Right cardiac atrium (tissue), 5 donors: Measurements from ENCODE around the gene TLR5. TPM values are rescaled to one million over a fixed set of nuclear protein-coding genes. Genes with fewer than 3 reads are reported as not detected.

Source experiments
- ATAC-seq, 2 donors: fragments of 200-7000 bp; cut with Tn5 transposase; one replicate each; pipeline versions ENCODE4 v1.8.0 to v1.9.1; 2020; ENCODE audit warnings: moderate library complexity in 2 of 2, mild to moderate bottlenecking in 1 of 2
- DNase-seq, 3 donors: peaks; one replicate each; pipeline ENCODE4 v3.0.0-alpha.2; 2020
- H3K27ac ChIP-seq: one replicate; pipeline ENCODE4 v1.5.1; 2013; ENCODE audit warnings: mild to moderate bottlenecking, low read length, control low read depth, moderate library complexity
- H3K27me3 ChIP-seq: one replicate; pipeline ENCODE4 v1.6.1; 2013; ENCODE audit not compliant: control insufficient read depth, insufficient read depth
- H3K4me1 ChIP-seq: one replicate; pipeline ENCODE4 v1.6.1; 2013; ENCODE audit warnings: low read length; ENCODE audit not compliant: control insufficient read depth, insufficient read depth
- H3K4me3 ChIP-seq: one replicate; pipeline ENCODE4 v1.5.1; 2013; ENCODE audit warnings: low read length, control low read depth
- H3K9me3 ChIP-seq: one replicate; pipeline ENCODE4 v1.6.1; 2013; ENCODE audit warnings: low read length; ENCODE audit not compliant: control insufficient read depth
- WGBS: extraction: QIAGEN DNeasy Blood & Tissue Kit; methylation state at CpG from one replicate; pipeline ENCODE4 v1.1.7; 2013; 5-methylcytosine and 5-hydroxymethylcytosine counted together
- intact Hi-C, 4 donors: fragments of 100-400 bp; cut with DNase I; formaldehyde crosslinking; loops; one replicate each; pipeline versions ENCODE4 v1.11.0 to v1.14.0; 2022 to 2023
- polyA plus RNA-seq: library from polyadenylated mRNA; stranded (reverse); fragments of 200-250 nt; gene quantifications from one replicate; pipeline ENCODE4 v1.2.3, GENCODE V29; 2013
- total RNA-seq, 4 donors: library from RNA; stranded (reverse); fragmentation: NEBNext Ultra II Directional; extraction: Animal tissue kit (Norgen Biotek cat#: 25700); gene quantifications; one replicate each; pipeline ENCODE4 v1.2.1, GENCODE V29; 2021
- donor health status: healthy with polysubstance abuse.
- donor health status: DM: no; HTN: yes; CAD: no.
- donor health status: DM: no; HTN: no; CAD: no.
- donor health status: DM: no; HTN: yes; CAD: no; lungs with severe emphysema.
- donor health status: DM: yes; HTN: yes; CAD: no.

TLR5 gene
- total and polyA plus RNA-seq, 5 donors: 1.9 to 6.8 (median 5.2) TPM

DNA sequence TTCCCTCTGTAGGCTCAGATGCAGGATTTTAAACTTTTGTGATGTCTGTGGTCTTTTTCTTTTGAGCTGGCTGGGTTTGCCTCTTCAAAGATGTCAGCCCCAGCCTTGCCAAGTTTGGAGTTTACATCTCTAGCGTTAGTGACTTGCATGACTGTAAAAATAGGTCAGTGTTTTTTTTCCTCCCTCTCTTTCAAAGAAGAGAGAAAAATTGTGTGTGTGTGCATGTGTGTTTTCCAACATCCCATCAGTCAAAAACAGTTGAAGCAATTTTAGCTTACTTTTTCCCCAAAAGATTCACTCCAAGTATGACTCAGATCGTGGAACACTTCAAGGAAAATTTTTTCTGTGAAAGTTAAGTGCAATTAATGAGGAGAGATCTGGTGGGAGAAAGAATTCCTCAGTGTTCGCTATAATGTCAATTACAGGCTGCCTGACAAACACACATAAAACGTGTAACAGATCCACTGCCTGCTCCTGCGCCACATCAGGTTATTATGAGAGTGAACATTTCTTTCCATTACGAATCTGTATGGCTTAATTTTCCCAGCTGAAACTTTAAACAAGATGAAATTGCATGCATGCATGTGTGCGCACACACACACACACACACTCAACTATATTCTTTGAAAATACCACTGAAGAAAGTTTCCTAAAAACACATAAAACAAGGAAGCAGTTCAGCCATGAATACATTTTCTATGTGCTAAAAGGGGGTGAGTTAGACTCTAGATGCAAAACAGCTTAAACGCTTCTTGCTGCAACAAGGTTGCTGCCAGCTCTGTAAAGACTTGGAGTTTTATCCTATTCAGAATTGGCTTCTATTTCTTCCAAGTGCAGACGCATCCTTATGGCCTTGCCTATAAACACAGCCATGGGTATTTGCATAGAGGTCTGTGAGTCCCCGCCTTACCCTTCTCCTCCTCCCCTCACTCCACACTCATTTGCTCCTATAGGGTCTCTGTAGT is 55.5 kb downstream of the TLR5 start:
- Histone ChIP-seq H3K9me3 (no peaks in the 10 kb centered on the region), H3K27me3 (no peaks in the 10 kb centered on the region), H3K4me3 (no peak overlapping the region), H3K4me1 (no peaks in the 10 kb centered on the region), H3K27ac (no peak overlapping the region)
- ATAC-seq (no peak), DNase-seq (no peak)
- WGBS: 52% methylated on average over 10 of the region's 10 CpGs
- intact Hi-C loops: loop anchor here in 3 of 4 donors (5.0 to 10.0 kb wide), 3 partner anchors 35 to 353 kb away; partner anchors contain the start of gene FAM177B (in 1 of the 3)

DNA sequence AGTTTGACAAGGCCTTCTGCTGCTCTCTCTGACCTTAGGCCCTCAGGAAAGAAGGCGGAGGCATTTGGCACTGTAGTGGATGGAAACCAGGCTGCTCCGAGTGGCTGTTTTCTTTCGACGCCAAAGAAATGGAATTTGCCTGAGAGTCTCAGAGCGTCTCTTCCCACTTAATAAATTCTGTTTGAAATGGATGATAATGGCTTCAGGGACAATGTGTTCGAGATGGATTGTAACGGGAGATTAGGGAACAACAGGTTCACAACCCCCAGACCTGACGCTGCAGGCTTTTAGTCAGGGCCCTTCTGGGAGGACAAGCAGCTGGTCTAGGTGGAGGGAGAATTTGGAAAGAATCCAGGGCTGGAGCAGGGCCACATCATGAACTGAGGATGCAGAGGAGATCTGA is 58.6 kb downstream of the TLR5 start:
- H3K27ac ChIP-seq: no peak overlapping the region
- ATAC-seq: peak in 1 of 2 donors; percentile 25
- intact Hi-C loops: loop anchor here (5.0 to 10.0 kb wide), 3 partner anchors 292 to 350 kb away; partner anchors contain the start of gene FAM177B (in 2 of the 4)

DNA sequence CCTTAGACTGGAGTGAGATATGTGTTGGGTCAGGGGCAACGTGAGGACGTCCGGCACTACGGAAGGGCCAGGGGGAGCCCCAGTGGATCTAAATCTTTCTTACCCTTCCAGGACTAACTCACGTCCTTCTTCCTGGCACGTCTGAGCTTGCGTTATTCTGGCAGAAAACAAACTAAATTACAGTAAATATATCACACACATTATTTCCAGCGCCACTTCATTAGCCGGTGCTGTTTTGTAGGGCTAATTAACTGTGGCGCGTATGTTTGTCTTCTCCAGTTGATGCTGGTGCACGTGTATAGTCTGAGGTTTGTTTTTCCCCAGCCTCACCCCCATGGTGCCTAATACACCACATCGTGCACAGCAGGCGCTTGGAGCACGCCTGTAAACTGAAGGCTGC is 59.2 kb downstream of the TLR5 start:
- Histone ChIP-seq H3K27me3 (no peaks in the 10 kb centered on the region), H3K4me1 (no peaks in the 10 kb centered on the region), H3K9me3 (no peaks in the 10 kb centered on the region), H3K27ac (no peak overlapping the region), H3K4me3 (no peak overlapping the region)
- intact Hi-C loops: loop anchor here (5.0 to 10.0 kb wide), 3 partner anchors 292 to 349 kb away; partner anchors contain the start of gene FAM177B (in 2 of the 4)
- DNase-seq (no peak), ATAC-seq (no peak)
- WGBS: 91% methylated on average over 15 of the region's 15 CpGs

More for the DNA sequence above, 58.6 kb downstream of the TLR5 start:
- H3K4me3 ChIP-seq: no peak overlapping the region
- WGBS: 57% methylated on average over 8 of the region's 8 CpGs
- no peak for DNase-seq
- H3K27me3 ChIP-seq: no peaks in the 10 kb centered on the region
- H3K4me1 ChIP-seq: no peaks in the 10 kb centered on the region
- no peaks in the 10 kb centered on the region for H3K9me3 ChIP-seq

DNA sequence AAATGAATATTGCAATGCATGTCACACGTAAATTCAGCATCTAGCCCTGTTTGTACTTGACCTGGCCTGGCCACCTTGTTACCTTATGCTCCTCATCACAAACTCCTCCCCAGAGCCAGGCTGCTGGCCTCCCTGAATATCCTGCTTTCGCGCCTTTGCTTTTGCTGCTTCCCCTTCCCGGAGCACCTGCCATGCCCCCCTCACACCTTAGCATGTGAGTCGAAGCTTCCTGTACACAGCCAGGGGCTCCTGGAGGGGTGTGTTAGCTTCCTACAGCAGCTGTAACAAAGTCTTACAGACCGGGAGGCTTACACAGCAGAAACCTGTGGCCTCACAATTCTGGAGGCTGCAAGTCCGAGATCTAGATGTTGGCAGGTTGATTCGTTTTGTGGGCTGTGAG is 60.1 kb downstream of the TLR5 start:
- WGBS: 88% methylated on average over 8 of the region's 8 CpGs
- H3K27ac ChIP-seq: no peak overlapping the region

DNA sequence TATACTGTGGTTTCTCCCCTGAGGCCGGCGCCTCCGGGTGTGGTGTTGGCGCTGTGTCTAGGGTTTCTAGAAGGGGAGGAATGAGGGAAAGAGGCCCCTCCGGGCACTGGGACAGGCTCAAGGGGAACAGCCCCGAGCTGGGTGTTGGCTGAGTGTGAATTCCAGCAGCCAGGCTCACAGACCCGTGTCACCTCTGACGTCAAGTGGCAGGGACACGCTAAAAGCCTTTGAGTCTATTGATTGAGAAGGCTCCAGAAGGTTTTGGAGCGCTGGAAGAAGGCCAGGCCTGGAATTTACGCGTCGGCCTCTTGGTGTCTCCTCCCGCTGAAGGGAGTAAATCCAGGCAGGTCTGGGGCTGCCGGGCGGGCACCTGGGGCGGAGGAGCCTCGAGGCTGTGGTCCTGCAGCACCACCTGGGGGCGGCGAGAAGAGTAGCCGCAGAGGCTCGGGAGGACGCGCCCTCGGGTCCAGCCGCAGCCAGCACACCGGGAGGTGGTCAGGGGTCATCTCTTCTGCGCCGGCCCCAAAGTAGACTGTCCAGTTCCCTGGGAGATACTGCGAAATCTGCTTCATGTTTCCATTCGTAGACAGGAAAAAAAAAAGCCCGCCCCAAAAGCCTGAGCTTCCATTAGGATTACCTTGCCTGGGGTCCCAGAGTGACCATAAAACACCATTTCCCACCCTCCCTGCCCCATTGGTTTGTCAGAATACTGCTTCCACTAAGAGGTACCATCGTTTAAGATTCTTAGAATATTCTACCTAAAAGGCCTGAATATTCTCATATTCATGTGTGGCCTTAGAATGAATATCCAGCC is 61.7 kb downstream of the TLR5 start:
- 4% methylated on average over 33 of the region's 33 CpGs for WGBS
- H3K9me3 ChIP-seq: no peaks in the 10 kb centered on the region
- H3K27me3 ChIP-seq: no peaks in the 10 kb centered on the region
- H3K27ac ChIP-seq: peak overlapping the region; percentile 52
- intact Hi-C loops: loop anchor here (2.0 to 10.0 kb wide), 4 partner anchors 289 to 347 kb away; partner anchors contain the start of gene FAM177B (in 2 of the 4)
- H3K4me1 ChIP-seq: peaks cover 5% of the 10 kb centered on the region
- peak; percentile 88 to 93 (median 92) for DNase-seq
- peak; percentile 91 to 92 for ATAC-seq
- H3K4me3 ChIP-seq: peak overlapping the region; percentile 51

More for the DNA sequence above, 60.1 kb downstream of the TLR5 start:
- DNase-seq (no peak), ATAC-seq (no peak)
- Histone ChIP-seq H3K27me3 (no peaks in the 10 kb centered on the region), H3K9me3 (no peaks in the 10 kb centered on the region), H3K4me1 (no peaks in the 10 kb centered on the region), H3K4me3 (no peak overlapping the region)
- intact Hi-C loops: loop anchor here (5.0 to 10.0 kb wide), 3 partner anchors 291 to 348 kb away; partner anchors contain the start of gene FAM177B (in 2 of the 4)

DNA sequence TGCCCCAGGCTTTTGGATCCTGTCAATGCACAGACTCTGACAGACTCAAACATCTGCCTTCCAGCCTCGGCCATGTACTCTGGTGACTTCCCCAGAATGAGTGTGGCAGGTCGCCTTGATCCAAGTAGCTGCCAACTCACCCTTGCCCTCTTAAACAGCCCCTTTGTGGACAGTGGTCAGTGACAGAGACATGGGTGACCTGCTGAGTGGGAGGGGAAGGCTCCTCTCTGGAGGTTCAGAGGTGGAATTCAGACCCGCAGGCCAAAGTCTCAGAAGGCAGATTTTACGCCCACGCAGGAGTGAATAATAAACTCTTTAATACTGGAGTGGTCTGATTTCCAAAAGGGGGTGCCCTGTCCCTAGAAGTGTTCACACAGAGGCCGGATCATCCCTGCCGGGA is 63.5 kb downstream of the TLR5 start:
- intact Hi-C loops: loop anchor here in 1 of 4 donors (10.0 kb wide), 1 partner anchor 145 kb away; no protein-coding TSS in a partner anchor
- DNase-seq: no peak
- 84% methylated on average over 7 of the region's 7 CpGs for WGBS
- no peak for ATAC-seq
- Histone ChIP-seq H3K27ac (no peak overlapping the region), H3K27me3 (no peaks in the 10 kb centered on the region), H3K4me1 (peaks cover 5% of the 10 kb centered on the region), H3K4me3 (no peak overlapping the region), H3K9me3 (no peaks in the 10 kb centered on the region)

DNA sequence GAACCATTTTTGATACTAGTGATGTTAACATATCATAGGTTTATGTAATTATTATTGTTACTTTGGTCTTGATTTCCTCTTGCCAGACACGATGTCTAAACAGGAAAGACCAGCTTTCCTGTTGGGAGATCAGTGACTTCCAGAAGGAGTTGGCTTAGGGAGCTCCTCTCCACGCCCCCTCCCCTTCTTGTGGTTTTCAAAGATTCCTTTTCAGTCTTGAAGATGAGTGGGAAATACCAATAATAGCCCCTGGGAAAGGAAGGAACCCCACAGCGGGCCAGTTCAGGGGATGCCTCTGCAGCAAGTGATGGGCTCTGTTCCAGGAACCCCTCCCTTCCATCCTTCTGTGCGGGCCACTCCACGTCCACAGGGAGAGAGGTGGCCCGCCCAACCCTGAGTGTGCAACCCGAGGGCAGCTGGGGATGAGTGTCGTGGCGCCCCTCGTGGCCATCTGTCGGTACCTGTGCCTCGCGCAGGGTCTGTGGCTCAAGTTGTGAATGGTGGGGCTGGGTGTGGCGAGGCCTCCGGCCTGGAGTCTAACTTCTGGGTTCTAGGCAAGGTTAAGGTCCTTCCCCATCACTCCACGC is 65.7 kb downstream of the TLR5 start:
- no peaks in the 10 kb centered on the region for H3K9me3 ChIP-seq
- H3K4me1 ChIP-seq: peaks cover 8% of the 10 kb centered on the region
- no peak overlapping the region for H3K4me3 ChIP-seq
- intact Hi-C loops: loop anchor here in 1 of 4 donors (10.0 kb wide), 1 partner anchor 143 kb away; no protein-coding TSS in a partner anchor
- ATAC-seq: peak in 1 of 2 donors; percentile 10
- no peaks in the 10 kb centered on the region for H3K27me3 ChIP-seq
- peak; percentile 26 to 73 (median 72) for DNase-seq
- 66% methylated on average over 16 of the region's 16 CpGs for WGBS
- peak overlapping the region; percentile 68 for H3K27ac ChIP-seq

DNA sequence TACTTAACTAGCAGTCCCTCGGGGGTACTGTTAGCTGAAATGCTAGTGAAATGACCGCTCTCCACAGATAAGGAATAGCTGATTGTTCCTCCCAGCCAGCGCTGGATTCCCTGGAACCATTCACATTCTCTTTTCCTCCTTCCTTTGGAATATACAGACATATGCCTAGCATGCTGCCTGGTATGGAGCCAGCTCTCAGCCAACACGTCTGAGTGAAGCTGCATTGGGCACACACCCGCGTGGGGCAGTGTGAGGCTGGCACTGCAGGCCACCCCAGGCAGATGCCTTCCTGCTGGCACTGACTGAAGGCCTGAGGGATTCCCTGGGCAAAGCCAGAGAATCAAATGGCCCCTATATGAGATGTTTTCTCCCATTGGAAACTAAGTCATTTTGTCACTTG is 66.7 kb downstream of the TLR5 start:
- Histone ChIP-seq H3K9me3 (no peaks in the 10 kb centered on the region), H3K27me3 (no peaks in the 10 kb centered on the region), H3K27ac (peak overlapping the region; percentile 68), H3K4me3 (no peak overlapping the region), H3K4me1 (peaks cover 8% of the 10 kb centered on the region)
- intact Hi-C loops: loop anchor here in 1 of 4 donors (10.0 kb wide), 1 partner anchor 142 kb away; no protein-coding TSS in a partner anchor
- peak; percentile 42 to 81 (median 79) for DNase-seq
- peak; percentile 52 to 66 for ATAC-seq
- 22% methylated on average over 6 of the region's 6 CpGs for WGBS

DNA sequence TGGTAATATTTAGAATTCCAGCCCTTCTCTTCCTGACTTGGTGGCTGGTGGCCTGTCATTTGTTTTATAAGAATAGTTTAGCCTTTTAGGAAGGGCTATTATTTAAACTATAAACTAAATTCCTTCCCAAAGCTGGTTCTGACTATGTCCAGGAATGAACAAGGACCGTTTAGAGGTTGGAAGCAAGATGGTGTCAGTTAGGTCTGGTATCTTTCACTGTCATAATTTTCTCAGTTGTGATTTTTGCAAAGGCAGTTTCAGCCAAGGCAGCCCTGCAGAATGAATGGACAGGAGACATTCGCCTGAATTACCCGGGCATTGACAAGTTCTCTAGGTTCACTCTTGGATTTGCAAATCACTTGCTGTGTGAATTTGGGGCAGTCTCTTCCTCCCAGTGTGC is 67.2 kb downstream of the TLR5 start:
- H3K27ac ChIP-seq: no peak overlapping the region
- ATAC-seq (no peak), DNase-seq (no peak)
- 61% methylated on average over 3 of the region's 3 CpGs for WGBS
- no peaks in the 10 kb centered on the region for H3K27me3 ChIP-seq
- intact Hi-C loops: loop anchor here in 1 of 4 donors (10.0 kb wide), 1 partner anchor 141 kb away; no protein-coding TSS in a partner anchor
- no peak overlapping the region for H3K4me3 ChIP-seq
- H3K9me3 ChIP-seq: no peaks in the 10 kb centered on the region
- H3K4me1 ChIP-seq: peaks cover 8% of the 10 kb centered on the region
